GM12878 (cell line): ENCODE results near the gene ASCC1. TPM values are rescaled to one million over a fixed set of nuclear protein-coding genes. Genes with fewer than 3 reads are reported as not detected.
A peak's percentile ranks its signal among the peaks of the same experiment; 100 is the strongest.

ENCODE experiments used
- ATF3 ChIP-seq: IDR thresholded peaks from 2 replicates; pipeline ENCODE4 v1.6.1; 2011; ENCODE audit warnings: low read depth, mild to moderate bottlenecking, low read length, moderate library complexity, borderline replicate concordance; ENCODE audit errors: extremely low read depth
- CHD1 ChIP-seq: IDR thresholded peaks from 2 replicates; pipeline ENCODE4 v1.6.1; 2012; ENCODE audit warnings: low read depth, low read length, improper control_type of control experiment
- DPF2 ChIP-seq: fragments of 450-650 bp; IDR thresholded peaks from 2 replicates; pipeline ENCODE4 v1.6.1; 2017; ENCODE audit warnings: mild to moderate bottlenecking
- EGR1 ChIP-seq, 2 experiments: IDR thresholded peaks; 1 replicate in 1 of 2; 2 replicates in 1 of 2; pipeline ENCODE4 v1.6.1; 2011 to 2012; ENCODE audit warnings: low read depth in 2 of 2, low read length in 2 of 2, borderline replicate concordance in 1 of 2, mild to moderate bottlenecking in 1 of 2, moderate library complexity in 1 of 2
- GATAD2B ChIP-seq: fragments of 450-650 bp; conservative IDR thresholded peaks from 2 replicates; pipeline ENCODE4 v1.6.1; 2017; ENCODE audit warnings: low read depth, mild to moderate bottlenecking, moderate library complexity
- MLLT1 ChIP-seq: fragments of 450-650 bp; IDR thresholded peaks from 2 replicates; pipeline ENCODE4 v1.6.1; 2016; ENCODE audit warnings: mild to moderate bottlenecking
- MTA2 ChIP-seq: fragments of 450-650 bp; IDR thresholded peaks from 2 replicates; pipeline ENCODE4 v1.6.1; 2016; ENCODE audit warnings: low read depth, mild to moderate bottlenecking, moderate library complexity
- MTA3 ChIP-seq: IDR thresholded peaks from 2 replicates; pipeline ENCODE4 v1.6.1; 2012; ENCODE audit warnings: low read length, inconsistent platforms, borderline replicate concordance
- MXI1 ChIP-seq: fragments of 150-350 bp; IDR thresholded peaks from 2 replicates; pipeline ENCODE4 v1.6.1; 2011; ENCODE audit warnings: low read depth, mild to moderate bottlenecking, inconsistent platforms, low read length, improper control_type of control experiment
- RB1 ChIP-seq: fragments of 450-650 bp; formaldehyde crosslinking; IDR thresholded peaks from 2 replicates; pipeline ENCODE4 v1.6.1; 2017; ENCODE audit warnings: mild to moderate bottlenecking, borderline replicate concordance
- SIN3A ChIP-seq: IDR thresholded peaks from 2 replicates; pipeline ENCODE4 v1.6.1; 2012; ENCODE audit warnings: low read depth, low read length, improper control_type of control experiment
- SP1 ChIP-seq: IDR thresholded peaks from one replicate; pipeline ENCODE4 v1.6.1; 2011; ENCODE audit warnings: low read depth, low read length
- SREBF2 ChIP-seq: IDR thresholded peaks from 2 replicates; pipeline ENCODE4 v1.6.1; 2012; ENCODE audit warnings: mild to moderate bottlenecking, low read length
- STAT1 ChIP-seq: fragments of 450-650 bp; conservative IDR thresholded peaks from 2 replicates; pipeline ENCODE4 v1.6.1; 2014; ENCODE audit warnings: antibody characterized with exemption, mild to moderate bottlenecking
- SUZ12 ChIP-seq: fragments of 200-600 bp; sonication (generic); IDR thresholded peaks from one replicate; pipeline ENCODE4 v1.6.1; 2018; ENCODE audit warnings: antibody characterized with exemption, mild to moderate bottlenecking; ENCODE audit not compliant: unreplicated experiment
- TCF7 ChIP-seq: IDR thresholded peaks from 2 replicates; pipeline ENCODE4 v1.6.1; 2014; ENCODE audit warnings: antibody characterized with exemption, borderline replicate concordance
- USF1 ChIP-seq: IDR thresholded peaks from 2 replicates; pipeline ENCODE4 v1.6.1; 2011; ENCODE audit warnings: borderline replicate concordance, low read depth, mild to moderate bottlenecking, moderate library complexity, mixed read lengths, low read length; ENCODE audit not compliant: insufficient read depth; ENCODE audit errors: extremely low read length
- YBX1 ChIP-seq: fragments of 450-650 bp; IDR thresholded peaks from 2 replicates; pipeline ENCODE4 v1.6.1; 2016; ENCODE audit warnings: antibody characterized with exemption
- ZNF274 ChIP-seq: IDR thresholded peaks from one replicate; pipeline ENCODE4 v1.8.0; 2011; ENCODE audit not compliant: insufficient read length, insufficient read depth
- ZNF592 ChIP-seq: fragments of 450-650 bp; IDR thresholded peaks from 2 replicates; pipeline ENCODE4 v1.6.1; 2017; ENCODE audit warnings: mild to moderate bottlenecking, moderate library complexity
- ZNF687 ChIP-seq: fragments of 450-650 bp; IDR thresholded peaks from 2 replicates; pipeline ENCODE4 v1.6.1; 2017; ENCODE audit warnings: mild to moderate bottlenecking, moderate library complexity
- ZSCAN29 ChIP-seq: fragments of 450-650 bp; IDR thresholded peaks from 2 replicates; pipeline ENCODE4 v1.6.1; 2017; ENCODE audit warnings: mild to moderate bottlenecking, moderate library complexity
- polyA plus RNA-seq, 11 experiments: library from polyadenylated mRNA; depleted of rRNA in 4 of 11; unstranded in 6 of 11; stranded (reverse) in 5 of 11; fragments of >200 nt; fragmentation: Nextera tagmentation in 4 of 11; fragmentation: Illumina TruSeq in 1 of 11; extraction: Ambion mirVana in 4 of 11; extraction: Trizol in 1 of 11; gene quantifications; 1 replicate in 1 of 11; 2 replicates in 10 of 11; pipeline versions ENCODE4 v1.2.1 to v1.2.3, GENCODE V29; 2011 to 2016; ENCODE audit warnings: inconsistent platforms in 2 of 11, missing spikeins in 2 of 11, low read depth in 1 of 11
- total RNA-seq, 4 experiments: library from RNA; depleted of rRNA in 3 of 4; stranded (reverse); fragments of >200 nt in 3 of 4; fragmentation: Illumina TruSeq in 1 of 4; extraction: Trizol in 1 of 4; gene quantifications; 2 replicates each; pipeline versions ENCODE4 v1.2.1 to v1.2.3, GENCODE V29; 2013 to 2021

The ASCC1 gene
- total and polyA plus RNA-seq, 10 of the 15 experiments (the other 5 are each of a cell fraction or from before 2014, with no cell fraction given) = 23.3 to 80.6 (median 42.8) TPM

GRCh38 chr10:72162978-72163377 lies 53.1 kb downstream of the ASCC1 start (continued):
- no peak for TF ChIP-seq EGR1 (IDR thresholded peaks at IDR 0.05; ENCODE audit: borderline replicate concordance in 1 of 2, low read depth in 2 of 2, low read length in 2 of 2)
- no peak for TF ChIP-seq SIN3A
- peak; percentile 77; the same call in 1 of the 2 replicates for TF ChIP-seq DPF2
- no peak for TF ChIP-seq ZNF274
- TF ChIP-seq SUZ12 = no peak
- TF ChIP-seq ZNF592 = no peak
- no peak for TF ChIP-seq YBX1
- no peak for TF ChIP-seq RB1
- no peak for TF ChIP-seq STAT1
- TF ChIP-seq ATF3 = no peak
- TF ChIP-seq TCF7 = no peak
- no peak for TF ChIP-seq MTA3
- TF ChIP-seq SP1 = no peak
- TF ChIP-seq ZSCAN29 = no peak
- no peak for TF ChIP-seq SREBF2
- TF ChIP-seq MLLT1 = peak; percentile 80
- no peak for TF ChIP-seq USF1
- peak; percentile 97 for TF ChIP-seq MTA2
- TF ChIP-seq MXI1 = no peak
- no peak for TF ChIP-seq CHD1
- no peak for TF ChIP-seq ZNF687
- TF ChIP-seq GATAD2B = peak; percentile 52; the same call in 1 of the 2 replicates
